BE2C (cell line): ENCODE measurements around the gene CCL7.

Experiments used
- DNase-seq: peaks from one replicate; pipeline ENCODE4 v3.0.0-alpha.2; 2020
- H3K27me3 ChIP-seq: fragments of 250-450 bp; sonication (Bioruptor Pico); 2 replicates; pipeline ENCODE4 v1.5.1; 2020; ENCODE audit warnings: mild to moderate bottlenecking
- H3K36me3 ChIP-seq: fragments of 250-450 bp; sonication (Bioruptor Pico); 2 replicates; pipeline ENCODE4 v1.5.1; 2020; ENCODE audit warnings: mild to moderate bottlenecking
- H3K4me1 ChIP-seq: fragments of 250-450 bp; sonication (Bioruptor Pico); 2 replicates; pipeline ENCODE4 v1.5.1; 2020
- H3K4me3 ChIP-seq: 2 replicates; pipeline ENCODE4 v1.5.1; 2011; ENCODE audit warnings: low read depth, low read length
- H3K9me3 ChIP-seq: fragments of 250-450 bp; sonication (Bioruptor Pico); 2 replicates; pipeline ENCODE4 v1.5.1; 2020
- CTCF ChIP-seq: IDR thresholded peaks from 2 replicates; pipeline ENCODE4 v1.5.1; 2012; ENCODE audit warnings: mild to moderate bottlenecking, low read depth, low read length

The CCL7 gene

GRCh38 chr17:34299027-34299426 lies 29.0 kb downstream of the CCL7 start:
- DNase-seq, result no peak
- Histone ChIP-seq H3K27me3 (no peaks in the 10 kb centered on the region), H3K4me1 (no peaks in the 10 kb centered on the region), H3K36me3 (no peaks in the 10 kb centered on the region), H3K4me3 (no peak overlapping the region), H3K9me3 (no peaks in the 10 kb centered on the region)
- no peak for TF ChIP-seq CTCF

- H3K9me3 ChIP-seq, result no peaks in the 10 kb centered on the region
- no peak for TF ChIP-seq CTCF
- no peaks in the 10 kb centered on the region for H3K36me3 ChIP-seq
- no peak for DNase-seq
- H3K27me3 ChIP-seq, result no peaks in the 10 kb centered on the region
- no peaks in the 10 kb centered on the region for H3K4me1 ChIP-seq
- H3K4me3 ChIP-seq, result no peak overlapping the region
Observed at GRCh38 chr17:34299956-34300577, 30.0 kb downstream of the CCL7 start.

- TF ChIP-seq CTCF, result no peak
- H3K9me3 ChIP-seq, result no peaks in the 10 kb centered on the region
- H3K27me3 ChIP-seq, result no peaks in the 10 kb centered on the region
- H3K4me1 ChIP-seq, result no peaks in the 10 kb centered on the region
- DNase-seq, result no peak
- no peak overlapping the region for H3K4me3 ChIP-seq
- no peaks in the 10 kb centered on the region for H3K36me3 ChIP-seq
Observed at GRCh38 chr17:34300652-34301370, 30.8 kb downstream of the CCL7 start.

GRCh38 chr17:34301986-34302385 lies 32.0 kb downstream of the CCL7 start:
- Histone ChIP-seq H3K27me3 (no peaks in the 10 kb centered on the region; the same call in 1 of the 2 replicates), H3K36me3 (no peaks in the 10 kb centered on the region), H3K4me3 (no peak overlapping the region), H3K4me1 (no peaks in the 10 kb centered on the region), H3K9me3 (no peaks in the 10 kb centered on the region)
- no peak for DNase-seq
- no peak for TF ChIP-seq CTCF

- no peak for TF ChIP-seq CTCF
- Histone ChIP-seq H3K9me3 (no peaks in the 10 kb centered on the region), H3K4me1 (no peaks in the 10 kb centered on the region), H3K36me3 (no peaks in the 10 kb centered on the region), H3K27me3 (no peaks in the 10 kb centered on the region; the same call in 1 of the 2 replicates), H3K4me3 (no peak overlapping the region)
- DNase-seq, result no peak
Observed at GRCh38 chr17:34302636-34303035, 32.6 kb downstream of the CCL7 start.

GRCh38 chr17:34303606-34304005 lies 33.6 kb downstream of the CCL7 start:
- DNase-seq, result no peak
- TF ChIP-seq CTCF, result no peak
- no peaks in the 10 kb centered on the region for H3K9me3 ChIP-seq
- H3K4me3 ChIP-seq, result no peak overlapping the region
- H3K36me3 ChIP-seq, result no peaks in the 10 kb centered on the region
- H3K4me1 ChIP-seq, result no peaks in the 10 kb centered on the region
- H3K27me3 ChIP-seq, result no peaks in the 10 kb centered on the region; the same call in 1 of the 2 replicates
